Colon (tissue), 2 donors: ENCODE measurements around the gene GRID1.
"Not testable (repeated sequence)": the region's sequence is repeated elsewhere in the genome, so short reads cannot be mapped to it uniquely, and the experiment has no call there.

Experiments
- FAIRE-seq: peaks from 2 replicates; lab custom pipeline; 2012; peaks lifted over from hg19 to GRCh38; lab: Jason Lieb, UNC
- donor health status: control.
- donor health status: control.

The GRID1 gene

DNA sequence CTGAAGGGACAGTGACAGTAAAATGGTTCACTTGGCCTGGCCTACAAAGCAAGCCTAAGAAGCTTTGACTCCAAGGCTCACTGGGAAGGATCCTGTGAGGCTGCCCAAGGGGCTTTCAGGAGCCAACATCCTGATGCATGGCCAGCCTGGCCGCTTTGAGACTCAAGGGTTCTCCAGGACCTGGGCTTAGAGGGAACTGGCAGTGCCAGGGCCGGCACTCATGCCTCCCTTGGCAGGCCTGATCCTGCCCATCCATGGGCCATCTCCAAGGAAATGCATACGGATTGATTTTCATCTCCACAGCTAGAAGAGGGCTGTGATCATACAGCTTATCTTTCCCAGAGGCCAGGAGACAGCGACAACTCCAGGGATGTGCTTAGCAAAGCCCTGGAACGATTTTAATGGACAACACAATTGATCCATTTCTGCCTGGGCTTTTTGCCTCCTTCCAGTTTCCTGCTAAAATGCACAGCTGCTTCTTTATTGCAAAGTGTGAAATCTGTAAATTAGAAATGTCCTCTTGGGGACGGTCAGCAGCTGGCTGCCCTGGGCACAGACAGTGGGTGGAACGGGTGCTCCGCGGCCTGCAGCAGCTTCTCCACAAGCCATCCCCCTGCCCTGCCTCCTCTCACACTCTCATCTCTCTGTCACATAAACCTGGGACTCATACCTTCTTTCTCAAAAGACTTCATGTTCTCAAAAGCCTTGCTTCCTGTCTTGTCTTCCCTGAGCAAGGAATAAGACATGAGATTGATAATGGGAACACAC is 288.5 kb downstream of the GRID1 start:
- FAIRE-seq = no peak

DNA sequence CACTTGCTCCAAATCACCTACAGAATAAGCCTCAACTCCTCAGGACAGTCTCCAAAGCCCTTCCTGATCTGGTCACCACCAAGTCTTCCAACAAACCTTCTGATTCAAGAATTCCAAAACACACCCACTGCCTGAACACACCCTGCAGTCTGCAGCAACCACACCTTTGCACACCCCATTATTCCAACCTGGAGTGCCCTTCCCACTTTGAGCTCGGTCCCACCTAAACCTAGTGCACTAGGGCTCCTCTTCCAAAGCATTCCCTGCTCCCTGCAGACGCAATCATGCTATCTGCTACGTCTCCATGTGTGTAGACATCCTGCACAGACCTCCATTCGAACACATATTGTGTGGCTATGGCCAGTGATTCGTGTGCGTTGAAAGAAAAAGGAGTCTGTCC is 289.3 kb downstream of the GRID1 start:
- FAIRE-seq = no peak

DNA sequence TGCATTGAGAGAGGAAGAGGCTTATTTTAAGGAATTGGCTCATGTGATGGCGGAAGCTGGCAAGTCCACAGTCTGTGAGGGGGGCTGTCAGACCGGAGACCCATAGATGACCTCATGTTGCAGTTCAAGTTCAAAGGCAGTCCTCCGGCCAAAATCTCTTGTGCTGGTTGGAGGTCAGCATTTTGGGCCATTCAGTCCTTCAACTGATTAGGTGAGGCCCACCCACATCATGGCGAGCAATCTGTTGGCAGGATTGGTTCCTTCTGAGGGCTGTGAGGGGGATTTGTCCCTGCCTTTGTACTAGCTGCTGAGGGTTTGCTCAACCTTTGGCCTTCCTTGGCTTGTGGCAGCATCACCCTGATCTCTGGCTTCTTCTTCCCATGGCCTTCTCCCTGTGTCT is 290.1 kb downstream of the GRID1 start:
- FAIRE-seq = not testable (repeated sequence)

DNA sequence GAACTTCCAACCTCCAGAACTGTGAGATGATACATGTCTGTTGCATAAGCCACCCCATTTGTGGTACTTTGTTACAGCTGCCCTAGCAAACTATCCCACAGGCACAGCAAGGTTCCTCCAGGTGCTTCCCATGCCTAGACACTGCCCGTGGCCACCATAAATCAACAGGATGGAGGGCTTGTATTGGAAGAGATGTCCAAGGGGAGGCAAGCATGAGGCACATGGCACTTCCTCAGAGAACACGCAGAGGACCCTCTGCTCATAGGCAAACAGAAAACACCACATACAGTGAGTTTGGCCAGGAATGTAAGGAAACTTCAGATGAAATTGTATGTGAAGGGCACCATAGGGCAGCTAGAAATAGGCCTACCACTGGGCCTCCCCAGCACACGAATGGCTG is 291.1 kb downstream of the GRID1 start:
- no peak for FAIRE-seq

DNA sequence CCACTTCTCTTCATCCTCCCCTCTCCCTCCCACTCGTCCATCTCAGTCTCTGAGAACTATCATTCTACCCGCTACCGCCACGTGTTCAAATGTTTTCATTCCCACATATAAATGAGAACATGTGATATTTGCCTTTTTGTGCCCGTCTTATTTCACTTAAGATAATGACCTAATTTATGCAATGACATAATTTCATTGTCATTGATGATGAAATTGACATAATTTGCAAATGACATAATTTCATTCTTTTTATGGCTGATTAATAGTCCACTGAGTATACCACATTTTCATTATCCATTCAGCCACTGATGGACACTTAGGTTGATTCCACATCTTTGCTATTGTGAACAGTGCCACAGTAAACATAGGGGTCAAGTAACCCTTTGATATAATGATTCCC is 292.3 kb downstream of the GRID1 start:
- no peak for FAIRE-seq

DNA sequence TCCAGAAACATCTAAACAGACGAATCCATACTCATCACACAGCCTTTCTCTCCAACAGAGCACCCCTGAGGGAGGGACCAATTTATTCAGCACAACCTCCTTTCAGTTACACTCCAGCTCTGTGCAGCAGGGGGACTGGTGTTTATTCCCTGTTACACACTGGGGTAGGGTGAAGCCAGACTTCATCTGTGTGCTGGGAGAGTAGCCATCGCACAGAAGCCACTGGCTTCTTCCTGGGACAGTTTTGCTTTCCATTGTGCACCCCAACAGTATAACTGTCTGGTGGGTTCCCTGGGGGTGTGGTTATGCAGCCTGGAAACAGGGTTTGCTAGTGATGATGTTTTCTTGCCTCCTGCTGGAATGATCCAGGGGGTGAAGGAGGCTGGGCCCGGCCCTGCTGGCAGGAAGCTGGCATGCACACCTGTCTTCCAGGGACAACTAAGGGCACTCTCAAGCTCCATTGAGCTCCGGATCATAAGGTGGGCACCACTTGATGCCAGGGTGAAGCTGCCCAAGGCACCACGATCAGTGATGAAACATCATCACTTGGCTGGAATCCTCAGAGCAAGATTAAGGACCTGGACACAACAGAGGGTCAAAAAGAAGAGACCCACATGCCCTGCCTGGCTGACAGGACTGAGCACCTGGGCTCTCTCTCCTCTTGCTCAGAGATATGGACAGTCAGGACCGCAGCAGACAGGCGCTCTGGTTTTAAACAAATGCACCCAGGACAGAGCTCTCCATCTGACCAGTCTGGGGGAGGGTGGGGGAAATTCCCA is 293.2 kb downstream of the GRID1 start:
- no peak for FAIRE-seq

DNA sequence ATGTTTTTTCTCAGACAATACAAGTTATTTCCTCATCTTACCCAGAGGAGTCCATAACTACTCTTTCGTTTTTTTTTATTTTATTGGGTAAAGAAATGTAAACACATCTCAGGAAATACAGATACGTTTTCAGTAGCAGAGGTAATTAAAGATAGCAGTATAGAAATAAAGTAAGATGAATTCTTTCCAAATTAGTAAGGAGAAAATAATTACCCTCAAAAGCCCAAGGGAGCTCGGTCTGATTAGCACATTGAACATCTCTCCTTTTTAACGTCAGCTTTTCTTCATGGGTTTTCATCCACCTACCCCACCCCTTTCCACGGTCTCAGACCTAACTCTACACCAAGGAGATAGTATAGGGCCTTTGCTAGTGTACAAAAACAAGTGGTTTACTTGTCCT is 294.2 kb downstream of the GRID1 start:
- no peak for FAIRE-seq

DNA sequence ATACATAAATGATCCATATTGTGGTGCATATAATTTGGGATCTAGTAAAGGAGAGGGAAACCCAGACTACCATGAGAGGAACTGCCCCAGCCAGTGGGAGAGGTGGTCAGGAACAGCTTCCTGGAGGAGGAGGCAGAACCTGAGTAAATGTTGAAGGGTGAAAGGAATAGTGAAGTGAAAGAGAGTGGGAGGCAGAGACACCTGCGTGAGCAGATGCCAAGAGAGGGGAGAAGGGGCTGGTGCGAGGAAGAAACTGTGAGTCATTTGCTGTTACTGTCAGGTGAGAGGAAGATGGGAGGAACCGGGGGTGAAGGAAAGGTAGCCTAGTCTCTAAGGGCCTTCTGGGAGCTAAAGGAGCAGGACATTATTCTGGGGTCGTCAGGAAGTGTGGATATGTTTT is 294.8 kb downstream of the GRID1 start:
- no peak for FAIRE-seq

DNA sequence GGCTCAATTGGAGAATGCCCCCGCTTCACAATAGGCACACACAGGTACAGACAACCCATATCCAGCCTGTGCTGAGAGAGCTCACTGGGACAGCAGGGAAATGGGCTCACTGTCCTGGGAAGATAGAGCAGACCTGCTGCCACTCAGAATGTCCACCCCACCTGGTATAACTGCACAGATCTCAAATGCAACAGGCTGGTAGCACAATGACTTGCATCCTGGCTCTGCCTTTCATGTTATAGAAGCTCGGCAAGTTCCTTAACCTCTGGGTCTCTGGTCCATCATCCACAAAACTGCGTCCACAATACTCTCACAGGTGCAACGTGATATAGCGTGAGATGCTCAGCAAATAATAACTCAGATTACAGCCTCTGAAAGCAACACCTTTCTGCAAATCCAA is 295.4 kb downstream of the GRID1 start:
- no peak for FAIRE-seq

DNA sequence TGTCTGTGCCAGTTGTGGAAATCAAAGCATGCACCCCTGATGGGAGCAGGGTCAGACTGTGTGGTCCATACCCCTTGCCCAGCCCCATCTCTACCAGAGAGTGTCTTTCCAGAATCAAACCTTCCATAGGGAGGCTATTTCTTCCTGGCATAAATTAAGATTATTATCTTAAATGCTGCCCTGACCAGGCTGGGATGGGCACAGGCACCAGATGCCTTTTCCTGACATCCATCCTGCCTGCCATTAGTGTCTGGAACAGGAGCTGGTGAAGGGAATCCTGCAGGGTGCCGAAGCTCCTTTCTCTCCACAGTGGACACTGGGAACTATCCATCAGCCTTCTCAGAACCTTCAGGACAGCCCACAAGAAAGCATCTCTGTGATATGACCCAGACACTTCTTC is 296.3 kb downstream of the GRID1 start:
- no peak for FAIRE-seq

DNA sequence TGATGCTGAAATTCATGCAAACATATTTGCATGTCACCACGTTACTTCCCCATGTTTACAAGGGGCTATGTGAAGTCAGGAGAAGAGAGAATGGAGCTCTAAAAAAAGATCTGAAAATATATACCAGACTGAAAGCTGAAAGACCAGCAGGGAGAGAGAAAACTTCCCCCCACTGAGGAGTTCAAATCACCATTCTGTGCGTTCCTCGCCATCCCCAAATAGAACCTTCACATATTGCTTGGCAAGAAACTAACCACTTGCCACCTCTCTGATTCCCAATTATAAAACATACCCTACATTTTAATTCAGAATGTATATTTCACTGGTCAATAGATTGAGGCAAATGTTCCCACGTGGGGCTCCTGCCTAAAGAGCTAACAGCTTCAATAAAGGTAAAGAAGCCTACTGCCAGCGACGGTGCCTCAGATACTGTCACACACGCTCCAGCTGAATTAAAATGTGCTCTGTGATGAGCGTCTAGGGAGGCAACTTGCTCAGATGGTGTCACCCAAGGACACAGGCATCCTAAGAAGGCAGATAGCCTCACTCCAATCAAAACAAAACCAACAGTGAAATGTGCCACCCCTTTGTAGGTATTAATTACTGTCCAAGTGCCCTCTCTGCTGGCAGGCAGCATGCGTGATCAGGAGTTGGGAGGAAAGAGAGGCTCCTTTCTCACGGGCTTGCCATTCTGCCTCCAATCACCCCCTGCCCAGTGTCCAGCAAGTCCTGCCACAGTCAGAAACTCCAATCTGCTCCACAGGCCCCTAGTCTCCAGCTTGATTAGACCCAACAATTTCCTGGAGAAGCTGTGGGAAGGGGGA is 298.2 kb downstream of the GRID1 start:
- FAIRE-seq = no peak

DNA sequence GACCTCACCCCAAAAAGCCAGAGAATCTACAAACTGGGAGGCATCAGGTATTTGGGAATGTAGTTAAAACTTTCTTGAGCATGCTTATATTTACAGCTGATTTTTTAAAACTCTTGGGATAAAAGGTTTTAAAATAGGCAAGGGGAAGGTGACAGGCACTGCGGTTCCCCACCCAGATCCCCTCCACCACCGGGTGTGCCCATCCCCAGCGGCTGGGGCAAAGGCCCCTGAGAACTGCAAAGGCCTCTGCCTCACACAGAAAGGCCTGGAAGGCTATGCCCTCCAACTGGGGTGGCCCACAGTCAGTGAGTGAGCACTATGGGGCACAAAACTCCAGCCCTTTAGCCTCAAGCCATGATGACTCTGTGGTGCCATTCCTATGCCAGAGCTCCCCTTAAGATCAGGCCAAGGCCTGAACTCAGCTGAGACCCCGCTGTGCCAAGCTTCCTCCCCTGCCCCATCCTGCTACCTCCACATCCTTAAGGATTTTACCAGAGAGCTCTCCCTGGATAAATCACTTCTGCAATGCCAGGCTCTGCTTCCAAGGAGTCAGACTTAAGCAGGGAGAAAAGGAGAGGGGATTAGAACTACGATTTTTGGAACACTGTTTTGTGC is 299.1 kb downstream of the GRID1 start:
- FAIRE-seq = no peak

DNA sequence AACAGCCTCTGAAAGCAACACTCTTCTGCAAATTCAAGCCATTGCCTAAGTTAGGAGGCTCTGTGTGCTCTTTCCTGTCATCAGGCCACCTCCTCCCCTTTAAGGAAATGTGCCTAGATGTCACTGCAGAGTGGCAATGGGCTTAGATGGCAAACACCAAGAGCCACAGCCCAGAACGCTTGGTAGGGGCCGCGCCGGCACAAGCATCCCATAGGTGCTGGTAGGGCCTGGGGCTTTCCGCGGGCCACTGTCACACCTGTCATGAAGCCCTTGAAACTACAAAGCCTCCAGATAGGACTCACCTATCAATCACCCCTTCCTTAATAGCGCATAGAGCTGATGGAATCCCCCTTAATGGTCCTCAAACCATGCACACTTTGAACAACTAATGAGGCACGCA is 299.9 kb downstream of the GRID1 start:
- no peak for FAIRE-seq

DNA sequence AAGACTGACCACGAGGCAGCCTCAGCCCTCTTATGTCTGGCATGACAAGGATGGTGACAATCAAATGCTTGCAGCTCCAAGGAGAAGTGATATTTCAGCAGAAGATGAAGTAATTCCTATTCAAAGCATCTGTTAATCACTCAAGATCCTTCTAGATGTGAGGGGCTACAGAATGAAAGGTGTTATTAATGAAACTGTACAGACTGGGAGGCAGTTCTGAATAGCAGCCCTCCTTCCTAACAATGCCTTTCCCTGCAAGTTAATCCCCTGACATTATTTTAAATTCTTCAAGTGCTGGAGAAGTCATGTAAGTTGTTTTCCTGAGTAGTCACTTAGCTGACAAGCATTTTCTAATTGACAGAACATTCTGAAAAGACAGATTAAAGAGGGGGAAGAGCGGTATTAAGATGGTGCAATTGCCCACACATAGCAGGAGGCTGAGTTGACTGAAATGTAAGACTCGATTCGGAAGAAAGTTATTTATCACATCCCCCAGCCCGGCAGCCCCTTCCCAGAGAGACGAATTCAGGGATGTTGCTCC is 300.8 kb downstream of the GRID1 start:
- FAIRE-seq = no peak

DNA sequence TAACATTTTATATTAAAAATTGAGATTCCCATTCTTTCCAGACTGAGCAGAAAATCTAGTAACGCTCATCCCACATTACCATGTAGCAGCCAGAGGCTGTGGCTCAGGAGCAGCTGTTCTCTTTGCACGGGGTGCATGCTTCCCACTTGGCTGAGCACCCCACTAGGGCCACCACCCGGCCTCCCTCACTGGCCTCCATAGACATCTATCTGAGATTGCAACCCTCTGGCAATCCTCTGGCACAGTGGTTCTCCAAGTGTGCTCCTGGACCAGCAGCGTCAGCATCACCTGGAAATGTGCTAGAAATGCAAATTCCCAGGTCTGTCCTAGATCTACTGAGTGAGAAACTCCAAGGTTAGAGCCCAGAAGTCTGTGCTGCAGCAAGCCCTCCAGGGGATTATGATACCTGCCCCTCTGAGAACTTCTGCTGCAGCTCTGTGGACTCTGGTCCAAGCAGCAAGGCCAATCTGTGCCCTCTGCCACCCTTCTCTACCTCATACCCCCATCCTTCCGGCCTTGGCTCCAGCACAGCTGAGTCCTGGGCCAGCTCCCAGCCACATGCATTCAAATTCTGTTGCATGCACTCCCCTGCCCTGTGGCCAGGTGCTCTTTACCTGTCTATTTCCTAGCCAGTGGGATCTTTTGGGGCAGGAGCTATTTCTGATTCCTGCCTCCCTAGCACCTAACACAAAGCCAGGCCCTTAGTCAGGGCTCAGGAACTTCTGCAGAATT is 301.5 kb downstream of the GRID1 start:
- no peak for FAIRE-seq

DNA sequence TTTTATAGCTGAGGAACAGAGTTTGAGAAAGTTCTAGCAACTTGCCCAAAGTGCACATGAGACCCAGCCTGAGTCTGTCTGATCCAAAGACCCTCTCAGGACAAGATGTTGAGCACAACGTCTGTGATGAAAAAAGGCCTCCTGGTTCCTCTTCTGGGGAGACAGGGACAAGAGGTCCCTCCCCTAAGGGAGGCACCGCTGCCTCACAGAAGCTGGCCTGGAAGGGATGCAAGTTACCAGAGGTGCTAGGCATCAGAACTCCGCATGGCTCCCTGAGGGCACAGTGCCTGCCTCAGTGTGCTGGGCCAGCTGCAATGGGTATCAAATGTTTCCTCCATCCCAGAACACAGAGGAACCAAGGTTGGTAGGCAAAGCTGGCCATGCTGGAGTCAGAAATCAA is 302.4 kb downstream of the GRID1 start:
- FAIRE-seq = no peak

DNA sequence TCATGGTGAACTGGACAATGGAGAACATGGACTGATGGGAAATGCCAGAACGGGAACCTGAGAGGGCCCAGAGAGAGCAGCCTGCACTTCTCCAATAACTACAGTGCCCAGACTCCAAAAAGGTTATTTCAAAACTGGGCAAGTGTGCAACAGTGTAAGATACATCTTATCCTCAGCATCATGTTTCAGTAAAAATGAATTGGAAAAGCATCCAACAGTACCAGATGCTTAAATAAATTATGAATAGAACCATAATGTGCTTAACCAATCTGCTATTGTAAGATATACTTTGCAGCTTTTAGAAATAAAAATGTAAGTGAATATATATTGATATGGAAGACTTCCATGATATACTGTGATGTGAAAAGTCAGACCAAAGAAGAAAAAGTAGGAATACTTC is 303.3 kb downstream of the GRID1 start:
- FAIRE-seq = no peak

DNA sequence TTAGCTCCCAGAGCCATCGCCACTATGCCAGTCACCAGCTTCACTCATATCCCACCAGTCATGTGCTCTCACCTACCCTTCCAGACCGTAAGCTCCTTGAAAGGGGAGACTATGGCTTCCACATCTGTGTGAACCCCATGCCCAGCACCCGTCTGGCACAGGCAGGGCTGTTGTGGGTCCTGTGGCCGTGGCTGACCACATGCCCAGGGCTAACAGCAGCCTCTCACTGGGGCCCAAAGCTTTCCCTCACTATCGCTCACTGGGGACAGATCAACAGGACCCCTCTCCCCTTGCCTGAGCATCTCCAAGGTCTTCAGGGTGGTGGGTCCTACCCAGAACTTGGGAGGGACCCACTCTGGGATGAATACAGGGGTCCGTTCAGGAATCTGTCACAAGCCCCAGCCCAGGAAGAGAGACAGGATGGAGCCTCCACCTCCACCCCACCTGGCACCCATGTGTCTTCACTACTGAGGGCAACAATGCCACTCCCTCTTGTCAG is 303.9 kb downstream of the GRID1 start:
- FAIRE-seq = no peak

DNA sequence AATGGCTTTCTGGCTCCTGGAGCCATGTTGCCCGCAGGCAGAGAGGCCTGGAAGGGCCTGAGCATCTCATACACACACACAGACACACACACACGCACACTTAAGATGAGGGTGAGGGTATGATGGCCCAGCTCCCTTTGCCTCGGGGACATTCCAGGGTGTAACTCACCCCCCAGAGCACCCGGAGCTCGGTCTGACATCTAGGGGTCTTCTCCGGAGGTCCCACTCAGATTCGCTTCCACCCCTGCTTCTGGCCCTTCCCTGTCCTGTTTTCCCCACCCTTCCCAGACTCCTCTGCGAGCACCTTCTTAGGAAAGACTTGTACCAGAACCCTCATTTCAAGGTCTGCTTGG is 304.4 kb downstream of the GRID1 start:
- FAIRE-seq = no peak

DNA sequence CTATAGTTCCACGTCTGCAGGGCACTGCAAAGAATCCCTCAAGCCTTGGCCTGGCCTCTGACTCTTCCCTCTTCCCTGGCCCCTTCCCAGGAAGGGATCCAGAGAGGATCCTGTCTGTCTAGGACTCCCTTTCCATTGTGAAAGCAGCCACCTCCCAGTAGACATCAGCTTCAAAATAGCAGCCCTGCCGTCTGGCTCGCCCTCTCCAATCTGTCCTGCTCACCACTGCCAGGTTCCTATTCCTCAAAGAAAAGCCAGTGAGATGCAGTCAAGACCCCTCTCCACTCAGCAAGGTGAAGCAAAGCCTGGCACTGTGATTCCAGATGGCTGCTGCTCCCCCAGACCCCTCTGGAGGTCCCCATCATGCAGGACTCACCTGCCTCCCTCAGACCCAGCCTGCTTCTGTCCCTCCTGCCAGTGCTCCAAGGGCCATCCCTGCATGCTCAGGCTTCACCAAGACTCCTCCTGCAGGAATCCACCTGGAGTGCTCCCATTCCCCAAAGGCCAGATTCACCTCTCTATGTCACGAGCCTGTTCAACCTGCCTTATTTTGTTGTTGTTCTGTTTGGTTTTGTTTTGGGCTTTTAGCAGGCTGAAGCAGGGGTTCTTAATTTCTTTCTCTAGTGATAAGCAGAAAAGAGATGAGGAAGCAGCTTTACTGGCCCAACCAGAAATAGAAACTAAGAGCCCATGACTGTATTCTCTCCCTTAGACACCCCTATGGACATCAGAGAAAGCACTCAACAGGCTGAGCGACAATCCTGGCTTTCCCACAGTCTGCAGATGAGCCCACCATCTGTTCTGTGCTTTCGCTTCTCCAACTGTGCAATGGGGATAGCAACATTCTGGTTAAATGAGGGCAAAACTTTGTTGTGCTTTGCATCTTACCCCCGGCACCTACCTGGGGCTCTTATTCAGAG is 305.1 kb downstream of the GRID1 start:
- no peak for FAIRE-seq
